ENCODE data around the gene KLHL21. TPM values are rescaled to one million over a fixed set of nuclear protein-coding genes. Genes with fewer than 3 reads are reported as not detected.
A peak's percentile ranks its signal among the peaks of the same experiment; 100 is the strongest.

KLHL21 gene
- total and polyA plus RNA-seq, 2 donors (not counting 1 experiment from before 2014, with no cell fraction given), result 14.4 to 29.9 TPM

DNA sequence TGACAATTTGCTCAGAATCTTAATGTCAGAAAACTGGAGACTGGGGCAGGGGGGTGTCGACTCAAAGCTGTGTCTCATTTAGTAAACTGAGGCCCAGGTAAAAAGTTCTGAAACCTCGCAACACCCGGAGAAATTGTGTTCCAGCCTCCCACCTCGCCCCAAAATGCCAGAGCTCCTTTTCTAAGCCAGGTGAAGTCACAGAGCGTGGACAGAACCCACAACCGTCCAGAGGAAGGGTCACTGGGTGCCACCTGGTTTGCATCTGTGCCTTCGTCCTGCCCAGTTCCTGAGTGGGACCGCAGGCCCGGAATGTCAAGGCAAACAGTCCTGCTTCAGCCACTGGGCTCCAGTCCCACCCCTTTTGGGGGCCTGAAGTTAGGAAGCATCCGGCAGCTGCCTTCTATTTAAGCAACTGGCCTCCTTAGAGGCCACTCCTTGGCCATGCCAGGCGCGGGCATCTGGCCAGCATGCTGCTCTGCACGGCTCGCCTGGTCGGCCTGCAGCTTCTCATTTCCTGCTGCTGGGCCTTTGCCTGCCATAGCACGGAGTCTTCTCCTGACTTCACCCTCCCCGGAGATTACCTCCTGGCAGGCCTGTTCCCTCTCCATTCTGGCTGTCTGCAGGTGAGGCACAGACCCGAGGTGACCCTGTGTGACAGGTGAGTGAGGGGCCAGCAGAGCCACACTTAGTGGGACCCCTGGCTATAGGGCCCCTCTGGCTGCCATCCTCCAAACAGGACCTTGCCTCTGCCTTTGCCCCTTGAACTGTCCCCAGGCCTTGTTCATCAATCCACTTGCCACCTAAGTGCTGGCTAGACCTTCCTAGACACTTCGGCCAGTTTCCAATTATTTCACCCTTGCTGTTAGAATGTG lies 47.5 kb downstream of the KLHL21 start, which contains the start of gene TAS1R1:
Gene TAS1R1, plus strand, starts transcription at position 401 of the 872 bp plus-strand sequence. Its CDS starts 67 bp downstream, at position 468.
- Histone ChIP-seq H3K36me3 (replicated peaks in 1 of 2; ENCODE audit: control extremely low read depth in 1 of 2, control insufficient read depth in 1 of 2, extremely low read depth in 1 of 2, insufficient read depth in 2 of 2, low read length in 1 of 2) (peaks cover 1 to 3% of the 10 kb centered on the region in 2 experiments), H3K4me1 (ENCODE audit: control insufficient read depth in 2 of 2, insufficient read depth in 2 of 2, low read length in 2 of 2) (peaks cover 17 to 23% of the 10 kb centered on the region in 2 donors), H3K4me2 (replicated peaks; ENCODE audit: low read depth, low read length, poor library complexity, severe bottlenecking) (peak within 1 kb of the TSS; percentile 99), H2AFZ (ENCODE audit: insufficient read depth, low read depth, low read length, poor library complexity, severe bottlenecking) (peak within 1 kb of the TSS; percentile 99), H3K4me3 (ENCODE audit: control extremely low read depth in 1 of 5, extremely low read depth in 1 of 5, insufficient read depth in 1 of 5, low read depth in 2 of 5, low read length in 4 of 5) (peak within 1 kb of the TSS; percentile 72 to 93 (median 84)), H3K9me3 (ENCODE audit: control extremely low read depth in 1 of 3, control insufficient read depth in 2 of 3, insufficient read depth in 1 of 3, low read length in 2 of 3) (no peaks in the 10 kb centered on the region), H3K79me2 (ENCODE audit: control insufficient read depth, insufficient read depth, low read length) (peaks cover 28% of the 10 kb centered on the region), H4K20me1 (ENCODE audit: control insufficient read depth, insufficient read depth, low read length, poor library complexity, severe bottlenecking) (peaks cover 23% of the 10 kb centered on the region), H3K27me3 (replicated peaks in 1 of 4; ENCODE audit: control extremely low read depth in 1 of 4, control insufficient read depth in 3 of 4, insufficient read depth in 4 of 4, low read length in 3 of 4) (no peaks in the 10 kb centered on the region), H3K27ac (ENCODE audit: low read length in 2 of 2) (peak within 1 kb of the TSS; percentile 14 to 86), H3K9ac (ENCODE audit: low read length) (peak within 1 kb of the TSS; percentile 94)
- Mint-ChIP-seq H3K4me3 (peak within 1 kb of the TSS; percentile 87), H3K27me3 (no peaks in the 10 kb centered on the region), H3K4me1 (peaks cover 20% of the 10 kb centered on the region), H3K27ac (peak within 1 kb of the TSS; percentile 86), H3K9me3 (ENCODE audit: insufficient read depth) (no peaks in the 10 kb centered on the region)
- DNase-seq (peak; percentile 23), ATAC-seq (ENCODE audit: low read depth) (no peak)
- 91% methylated on average over 16 of the region's 19 CpGs for WGBS (ENCODE audit: insufficient coverage)
- TF ChIP-seq CTCF (IDR thresholded peaks at IDR 0.05), result no peak
- no peak for TF ChIP-seq EZH2 (IDR thresholded peaks at IDR 0.05; ENCODE audit: borderline replicate concordance, insufficient read depth, low read depth, low read length, poor library complexity, severe bottlenecking)
- ChIA-PET POLR2A (interaction anchor here (1.6 to 1.7 kb wide), 2 partner anchors 25 to 47 kb away, joined by 9 to 14 read pairs; partner anchors contain the start of genes KLHL21 and ZBTB48), CTCF (interaction anchor here (0.6 to 4.7 kb wide), 16 partner anchors 9 to 96 kb away, joined by 3 to 33 read pairs (median 4); partner anchors contain the start of genes KLHL21, PLEKHG5 and ZBTB48)
- intact Hi-C loops (cut with micrococcal nuclease), result loop anchor here (1.0 kb wide), 6 partner anchors 24 to 146 kb away; partner anchors contain the start of genes DNAJC11, KLHL21 and ZBTB48

Measured in B cell (primary cell).